Motor neuron (in vitro differentiated cells): ENCODE results near the gene TAP2. TPM values are rescaled to one million over a fixed set of nuclear protein-coding genes. Genes with fewer than 3 reads are reported as not detected.
"Not testable (repeated sequence)": the region's sequence is repeated elsewhere in the genome, so short reads cannot be mapped to it uniquely, and the experiment has no call there.

ENCODE experiments used
- ATAC-seq, 8 experiments: fragments of 200-7000 bp; cut with Tn5 transposase; replicated peaks in 6 of 8; 2 replicates each; pipeline ENCODE4 v1.8.0; 2021; ENCODE audit warnings: mild to moderate bottlenecking in 8 of 8, moderate library complexity in 8 of 8
- H3K27ac ChIP-seq, 2 donors: fragments of 250-450 bp; sonication (Bioruptor Pico); 2 replicates each; pipeline ENCODE4 v1.9.0; 2021; ENCODE audit warnings: antibody characterized with exemption in 2 of 2, mild to moderate bottlenecking in 2 of 2, moderate library complexity in 1 of 2
- H3K4me1 ChIP-seq, 2 donors: fragments of 250-450 bp; sonication (Bioruptor Pico); replicated peaks in 1 of 2; 2 replicates each; pipeline ENCODE4 v1.6.1; 2021; ENCODE audit warnings: antibody characterized with exemption in 2 of 2, mild to moderate bottlenecking in 2 of 2, moderate library complexity in 1 of 2
- H3K4me3 ChIP-seq, 5 donors: fragments of 250-450 bp; sonication (Bioruptor Pico); 2 replicates each; pipeline ENCODE4 v1.9.0; 2021; ENCODE audit warnings: antibody characterized with exemption in 5 of 5, mild to moderate bottlenecking in 5 of 5, moderate library complexity in 4 of 5
- WGBS, 10 experiments: fragments of 450-650 bp; shearing (Covaris generic); methylation state at CpG; one replicate each; pipeline ENCODE4 v1.0.0; 2022; 5-methylcytosine and 5-hydroxymethylcytosine counted together
- in situ Hi-C, 9 experiments: fragments of 400-800 bp; cut with MboI; loops; one replicate each; pipeline ENCODE4 v1.15.0; 2021; ENCODE audit warnings: low sequenced_read_pairs in 9 of 9, low pct_unique_long_range_greater_than_20kb in 2 of 9; ENCODE audit not compliant: unreplicated experiment in 9 of 9
- total RNA-seq, 8 experiments: library from RNA; unstranded; fragments of 300-600 nt; gene quantifications; 2 replicates each; pipeline versions ENCODE4 v1.2.3 to v1.2.4, GENCODE V29; 2022

Gene TAP2
- total RNA-seq, 8 experiments from 2014 or later: 1.7 to 104 (median 13.5) TPM

GRCh38 chr6:32818867-32819266 lies 19.7 kb downstream of the TAP2 start:
- Histone ChIP-seq H3K4me1 (no peaks in the 10 kb centered on the region), H3K27ac (no peak overlapping the region), H3K4me3 (no peak overlapping the region)
- WGBS, 10 experiments: 14 to 69% (median 43%) methylated on average over 1 to 2 of the region's 2 CpGs; no CpG with 5 or more reads in 2 of the 10 experiments
- ATAC-seq: no peak
- in situ Hi-C loops: no loop called here

GRCh38 chr6:32816746-32817204 lies 21.8 kb downstream of the TAP2 start, which contains the start of gene HLA-DOB:
TSS of gene HLA-DOB (minus strand) at chr6:32817002. CDS start at chr6:32816951, 51 bp downstream.
- Histone ChIP-seq H3K27ac (no peak within 1 kb of the TSS), H3K4me1 (no peaks in the 10 kb centered on the region), H3K4me3 (no peak within 1 kb of the TSS)
- WGBS, 10 experiments: 20 to 80% (median 60%) methylated on average over 1 to 3 of the region's 3 CpGs; no CpG with 5 or more reads in 3 of the 10 experiments
- ATAC-seq: peak in 3 of 8 experiments; percentile 72 to 96 (median 90)
- in situ Hi-C loops: no loop called here

- Histone ChIP-seq H3K4me1 (no peaks in the 10 kb centered on the region), H3K27ac (no peak overlapping the region), H3K4me3 (no peak overlapping the region)
- WGBS, 10 experiments: 85 to 100% (median 94%) methylated on average over 1 to 2 of the region's 2 CpGs; no CpG with 5 or more reads in 1 of the 10 experiments
- in situ Hi-C loops: no loop called here
- ATAC-seq: no peak
Measured at GRCh38 chr6:32815996-32816395, 22.5 kb downstream of the TAP2 start.

GRCh38 chr6:32815115-32815514 lies 23.4 kb downstream of the TAP2 start:
- WGBS, 10 experiments: 37 to 100% (median 74%) methylated on average over 1 to 4 of the region's 5 CpGs; no CpG with 5 or more reads in 2 of the 10 experiments
- in situ Hi-C loops: no loop called here
- no peak for ATAC-seq
- Histone ChIP-seq H3K27ac (no peak overlapping the region), H3K4me1 (no peaks in the 10 kb centered on the region), H3K4me3 (no peak overlapping the region)

GRCh38 chr6:32814145-32814544 lies 24.4 kb downstream of the TAP2 start:
- ATAC-seq: no peak
- Histone ChIP-seq H3K4me1 (no peaks in the 10 kb centered on the region), H3K27ac (no peak overlapping the region), H3K4me3 (no peak overlapping the region)
- in situ Hi-C loops: no loop called here
- WGBS, 10 experiments: 43 to 80% (median 79%) methylated on average over 1 to 2 of the region's 2 CpGs; no CpG with 5 or more reads in 3 of the 10 experiments

- no peak overlapping the region for H3K27ac ChIP-seq
- no peak for ATAC-seq
- H3K4me3 ChIP-seq: no peak overlapping the region
- 0 to 40% (median 0%) methylated on average over 1 of the region's 1 CpG for WGBS, 10 experiments
- H3K4me1 ChIP-seq: no peaks in the 10 kb centered on the region
- in situ Hi-C loops: no loop called here
Measured at GRCh38 chr6:32809171-32809570, 29.4 kb downstream of the TAP2 start.

GRCh38 chr6:32807020-32807580 lies 31.4 kb downstream of the TAP2 start:
- WGBS, 10 experiments: 33 to 100% (median 58%) methylated on average over 1 to 2 of the region's 5 CpGs; no CpG with 5 or more reads in 7 of the 10 experiments
- no peak overlapping the region for H3K27ac ChIP-seq
- ATAC-seq: no peak
- no peak overlapping the region for H3K4me3 ChIP-seq
- H3K4me1 ChIP-seq: no peaks in the 10 kb centered on the region
- in situ Hi-C loops: no loop called here

GRCh38 chr6:32805404-32805803 lies 33.1 kb downstream of the TAP2 start:
- in situ Hi-C loops, H3K27ac ChIP-seq, H3K4me1 ChIP-seq, ATAC-seq, H3K4me3 ChIP-seq: not testable (repeated sequence)

GRCh38 chr6:32803416-32803815 lies 35.1 kb downstream of the TAP2 start:
- no peak for ATAC-seq
- no peaks in the 10 kb centered on the region for H3K4me1 ChIP-seq
- 22 to 100% (median 61%) methylated on average over 1 to 2 of the region's 2 CpGs; no CpG with 5 or more reads in 1 of the 10 experiments for WGBS, 10 experiments
- H3K4me3 ChIP-seq: no peak overlapping the region
- in situ Hi-C loops: no loop called here
- H3K27ac ChIP-seq: no peak overlapping the region

- no peak for ATAC-seq
- Histone ChIP-seq H3K4me1 (no peaks in the 10 kb centered on the region), H3K4me3 (no peak overlapping the region), H3K27ac (no peak overlapping the region)
- 20 to 100% (median 66%) methylated on average over 1 to 3 of the region's 3 CpGs; no CpG with 5 or more reads in 2 of the 10 experiments for WGBS, 10 experiments
- in situ Hi-C loops: loop anchor here in 6 of 9 experiments (10.0 to 25.0 kb wide), 4 partner anchors 362 to 562 kb away; partner anchors contain the start of genes BTNL2 (in 3 of the 6) and HLA-DRA (in 1 of the 6)
Measured at GRCh38 chr6:32799740-32800139, 38.8 kb downstream of the TAP2 start.

GRCh38 chr6:32799168-32799567 lies 39.4 kb downstream of the TAP2 start:
- Histone ChIP-seq H3K4me3 (no peak overlapping the region), H3K27ac (no peak overlapping the region), H3K4me1 (no peaks in the 10 kb centered on the region)
- no peak for ATAC-seq
- in situ Hi-C loops: loop anchor here in 6 of 9 experiments (10.0 to 25.0 kb wide), 4 partner anchors 362 to 562 kb away; partner anchors contain the start of genes BTNL2 (in 3 of the 6) and HLA-DRA (in 1 of the 6)
- 69 to 100% (median 95%) methylated on average over 2 to 3 of the region's 3 CpGs; no CpG with 5 or more reads in 3 of the 10 experiments for WGBS, 10 experiments

- H3K4me3 ChIP-seq: peak overlapping the region in 1 of 5 donors; percentile 9
- no peaks in the 10 kb centered on the region for H3K4me1 ChIP-seq
- ATAC-seq: peak; percentile 60 to 95 (median 78)
- in situ Hi-C loops: loop anchor here in 6 of 9 experiments (10.0 to 25.0 kb wide), 4 partner anchors 360 to 560 kb away; partner anchors contain the start of genes BTNL2 (in 3 of the 6) and HLA-DRA (in 1 of the 6)
- WGBS, 10 experiments: 0 to 26% (median 19%) methylated on average over 3 to 24 of the region's 30 CpGs
- H3K27ac ChIP-seq: no peak overlapping the region
Measured at GRCh38 chr6:32796848-32797776, 41.4 kb downstream of the TAP2 start.

- WGBS, 10 experiments: 40 to 100% (median 60%) methylated on average over 1 to 2 of the region's 2 CpGs; no CpG with 5 or more reads in 3 of the 10 experiments
- no peaks in the 10 kb centered on the region for H3K4me1 ChIP-seq
- no peak overlapping the region for H3K4me3 ChIP-seq
- no peak for ATAC-seq
- H3K27ac ChIP-seq: no peak overlapping the region
- in situ Hi-C loops: loop anchor here in 6 of 9 experiments (10.0 to 25.0 kb wide), 4 partner anchors 357 to 557 kb away; partner anchors contain the start of genes BTNL2 (in 3 of the 6) and HLA-DRA (in 1 of the 6)
Measured at GRCh38 chr6:32794510-32794909, 44.0 kb downstream of the TAP2 start.
